K562 (cell line): ENCODE results near the gene ILF2. TPM values are rescaled to one million over a fixed set of nuclear protein-coding genes. Genes with fewer than 3 reads are reported as not detected.

Experiments used
- BCL6 ChIP-seq: fragments of 250-450 bp; sonication (Bioruptor Pico); IDR thresholded peaks from 2 replicates; pipeline ENCODE4 v1.4.0; 2020
- BMI1 ChIP-seq: fragments of 150-350 bp; IDR thresholded peaks from 2 replicates; pipeline ENCODE4 v1.6.1; 2014; ENCODE audit warnings: low read length
- CBFB ChIP-seq: sonication (generic); formaldehyde crosslinking; IDR thresholded peaks from 2 replicates; pipeline ENCODE4 v1.4.0; 2020; ENCODE audit warnings: mild to moderate bottlenecking, missing genetic modification reagents
- CHCHD3 ChIP-seq: fragments of 250-450 bp; sonication (Bioruptor Pico); IDR thresholded peaks from 2 replicates; pipeline ENCODE4 v2.1.2; 2022; ENCODE audit warnings: mild to moderate bottlenecking
- CREB3L1 ChIP-seq: fragments of 450-650 bp; IDR thresholded peaks from 2 replicates; pipeline ENCODE4 v1.6.1; 2014; ENCODE audit warnings: low read depth, mild to moderate bottlenecking, moderate library complexity, borderline replicate concordance
- EGR1 ChIP-seq: fragments of 450-650 bp; conservative IDR thresholded peaks from 2 replicates; pipeline ENCODE4 v1.6.1; 2017; ENCODE audit warnings: mild to moderate bottlenecking
- ETV5 ChIP-seq: sonication (generic); formaldehyde crosslinking; IDR thresholded peaks from 2 replicates; pipeline ENCODE4 v1.4.0; 2020; ENCODE audit warnings: low read depth, mild to moderate bottlenecking, missing genetic modification reagents
- FOXK2 ChIP-seq, 2 experiments: fragments of 450-650 bp; IDR thresholded peaks in 1 of 2; conservative IDR thresholded peaks in 1 of 2; 2 replicates each; pipeline ENCODE4 v1.6.1; 2016; ENCODE audit warnings: low read depth in 2 of 2, mild to moderate bottlenecking in 1 of 2
- FOXM1 ChIP-seq, 2 experiments: fragments of 450-650 bp in 1 of 2; sonication (generic) in 1 of 2; formaldehyde crosslinking in 1 of 2; IDR thresholded peaks; 2 replicates each; pipeline versions ENCODE4 v1.6.1 to v1.9.0; 2017 to 2022; ENCODE audit warnings: low read depth in 2 of 2, mild to moderate bottlenecking in 2 of 2, missing genetic modification reagents in 1 of 2, moderate library complexity in 1 of 2
- GABPB2 ChIP-seq: fragments of 250-450 bp; sonication (Bioruptor Pico); conservative IDR thresholded peaks from 2 replicates; pipeline ENCODE4 v1.5.1; 2021; ENCODE audit warnings: mild to moderate bottlenecking
- HMG20A ChIP-seq: fragments of 450-650 bp; formaldehyde crosslinking; conservative IDR thresholded peaks from 2 replicates; pipeline ENCODE4 v1.4.0; 2020; ENCODE audit warnings: mild to moderate bottlenecking, mixed read lengths
- IRF2 ChIP-seq: sonication (generic); formaldehyde crosslinking; IDR thresholded peaks from 2 replicates; pipeline ENCODE4 v1.8.1; 2022; ENCODE audit warnings: mild to moderate bottlenecking, missing genetic modification reagents
- MXD1 ChIP-seq: fragments of 250-450 bp; sonication (Bioruptor Pico); IDR thresholded peaks from 2 replicates; pipeline ENCODE4 v1.8.0; 2021; ENCODE audit warnings: borderline replicate concordance, mild to moderate bottlenecking, moderate library complexity; ENCODE audit not compliant: poor library complexity, severe bottlenecking
- PHF21A ChIP-seq: fragments of 450-650 bp; IDR thresholded peaks from 2 replicates; pipeline ENCODE4 v1.6.1; 2017; ENCODE audit warnings: low read depth, borderline replicate concordance
- RBM15 ChIP-seq: fragments of 200-400 bp; formaldehyde crosslinking; IDR thresholded peaks from 2 replicates; pipeline ENCODE4 v1.6.1; 2018; ENCODE audit warnings: mild to moderate bottlenecking, low read length, moderate library complexity; ENCODE audit not compliant: insufficient read depth
- SLC30A9 ChIP-seq: fragments of 250-450 bp; sonication (Bioruptor Pico); IDR thresholded peaks from 2 replicates; pipeline ENCODE4 v1.8.0; 2022; ENCODE audit warnings: mild to moderate bottlenecking, moderate library complexity
- SNAPC5 ChIP-seq: fragments of 250-450 bp; sonication (Bioruptor Pico); IDR thresholded peaks from 2 replicates; pipeline ENCODE4 v1.8.0; 2021; ENCODE audit warnings: moderate library complexity, mild to moderate bottlenecking, inconsistent platforms
- ZBTB7A ChIP-seq: IDR thresholded peaks from 2 replicates; pipeline ENCODE4 v1.6.1; 2011; ENCODE audit warnings: low read depth, mild to moderate bottlenecking, low read length, moderate library complexity, borderline replicate concordance; ENCODE audit not compliant: control insufficient read depth
- ZFP36 ChIP-seq: fragments of 150-350 bp; IDR thresholded peaks from 2 replicates; pipeline ENCODE4 v1.6.1; 2018; ENCODE audit warnings: low read length, low read depth; ENCODE audit not compliant: partially characterized antibody
- ZKSCAN8 ChIP-seq: fragments of 200-800 bp; sonication (Bioruptor generic); IDR thresholded peaks from 2 replicates; pipeline ENCODE4 v1.6.1; 2016; ENCODE audit warnings: missing genetic modification characterization, missing compliant biosample characterization
- ZMIZ1 ChIP-seq, 2 experiments: fragments of 150-350 bp in 1 of 2; IDR thresholded peaks; 2 replicates each; pipeline ENCODE4 v1.6.1; 2012 to 2016; ENCODE audit warnings: low read depth in 2 of 2, low read length in 2 of 2, mild to moderate bottlenecking in 1 of 2, moderate library complexity in 1 of 2
- ZNF253 ChIP-seq: fragments of 250-450 bp; sonication (Bioruptor Pico); conservative IDR thresholded peaks from 2 replicates; pipeline ENCODE4 v1.6.1; 2021; ENCODE audit warnings: mild to moderate bottlenecking
- ZNF695 ChIP-seq: fragments of 450-650 bp; formaldehyde crosslinking; IDR thresholded peaks from 2 replicates; pipeline ENCODE4 v1.4.0; 2020; ENCODE audit warnings: mild to moderate bottlenecking, moderate library complexity
- polyA plus RNA-seq, 8 experiments: library from polyadenylated mRNA; depleted of rRNA in 4 of 8; stranded (reverse) in 5 of 8; unstranded in 3 of 8; fragments of >200 nt; fragmentation: Nextera tagmentation in 2 of 8; fragmentation: Illumina TruSeq in 1 of 8; extraction: Ambion mirVana in 2 of 8; extraction: Trizol in 1 of 8; gene quantifications; 2 replicates each; pipeline versions ENCODE4 v1.2.1 to v1.2.3, GENCODE V29; 2011 to 2014; ENCODE audit warnings: inconsistent platforms in 1 of 8, missing spikeins in 1 of 8
- total RNA-seq, 7 experiments: library from RNA; depleted of rRNA in 6 of 7; stranded (reverse); fragments of >200 nt in 6 of 7; fragmentation: Illumina TruSeq in 2 of 7; extraction: Trizol in 2 of 7; gene quantifications; 2 replicates each; pipeline versions ENCODE4 v1.2.1 to v1.2.3, GENCODE V29; 2011 to 2021; ENCODE audit warnings: low replicate concordance in 1 of 7

Gene ILF2
- total and polyA plus RNA-seq, 9 of the 15 experiments (the other 6 are each of a cell fraction or from before 2014, with no cell fraction given): 282 to 726 (median 474) TPM

GRCh38 chr1:153670859-153671627 lies at the start of gene ILF2 (continued):
- TF ChIP-seq CREB3L1 (peak; percentile 94), RBM15 (no peak), ZNF253 (CRISPR knock-in tag) (no peak), PHF21A (no peak), CBFB (CRISPR knock-in tag) (no peak), ZBTB7A (no peak), SNAPC5 (CRISPR knock-in tag) (no peak), EGR1 (no peak), IRF2 (CRISPR knock-in tag) (no peak), ZFP36 (peak; percentile 9), MXD1 (CRISPR knock-in tag) (no peak), ZMIZ1 (IDR thresholded peaks at IDR 0.05; ENCODE audit: low read depth in 2 of 2, low read length in 2 of 2) (0 out of 4 replicates have a peak, but pooled peaks of 1 of the 2 experiments have one; percentile 11), FOXM1 (IDR thresholded peaks at IDR 0.05; ENCODE audit: low read depth) (peak; percentile 88), FOXM1 (CRISPR knock-in tag; IDR thresholded peaks at IDR 0.05; ENCODE audit: low read depth) (no peak), ZKSCAN8 (CRISPR knock-in tag) (no peak), BMI1 (no peak), BCL6 (CRISPR knock-in tag) (no peak), GABPB2 (no peak), FOXK2 (conservative IDR thresholded peaks at IDR 0.05 in 1 of 2, IDR thresholded peaks at IDR 0.05 in 1 of 2; ENCODE audit: low read depth in 2 of 2) (peak in 1 of 2 experiments; percentile 74; a peak in 2 of 4 replicates), CHCHD3 (CRISPR knock-in tag) (no peak), ETV5 (peak; percentile 18; the same call in 1 of the 2 replicates), ZNF695 (CRISPR knock-in tag) (no peak), SLC30A9 (CRISPR knock-in tag) (no peak), HMG20A (no peak)
